Measurements from ENCODE around the gene ARMC6. TPM values are rescaled to one million over a fixed set of nuclear protein-coding genes. Genes with fewer than 3 reads are reported as not detected.
A peak's percentile ranks its signal among the peaks of the same experiment; 100 is the strongest.

ARMC6 gene
- total and polyA plus RNA-seq, 2 of the 13 experiments (the other 11 are each of a cell fraction or from before 2014, with no cell fraction given), result 16.2 to 36.8 TPM

- peaks cover 30 to 64% of the 10 kb centered on the region in 2 experiments for H3K36me3 ChIP-seq (replicated peaks in 1 of 2; ENCODE audit: control insufficient read depth in 1 of 2, insufficient read depth in 2 of 2, low read length in 2 of 2)
- ATAC-seq (peak; percentile 64), DNase-seq (ENCODE audit: low spot score) (no peak), FAIRE-seq (no peak)
- CTCF ChIA-PET (ENCODE audit: low intra/inter-chr PET ratio, low total read pairs), result no interaction called here
- no peak overlapping the region for H3K9ac ChIP-seq (ENCODE audit: insufficient read depth, low read depth, low read length)
- no peaks in the 10 kb centered on the region for H3K4me1 ChIP-seq (ENCODE audit: insufficient read depth, low read length)
- H3K27ac ChIP-seq (ENCODE audit: extremely low read length, insufficient read depth, low read length), result no peak overlapping the region
- no peaks in the 10 kb centered on the region for H4K20me1 ChIP-seq (ENCODE audit: insufficient read depth, low read length)
- 96% methylated on average over 7 of the region's 20 CpGs for WGBS (ENCODE audit: low lambda C conversion rate)
- POLR2A ChIA-PET, result interaction anchor here (0.7 kb wide), 2 partner anchors 8 to 12 kb away, joined by 3 read pairs; partner anchors contain the start of gene SLC25A42
- intact Hi-C loops (cut with micrococcal nuclease; ENCODE audit: unreplicated experiment) (loop anchor here (2.0 kb wide), 1 partner anchor 87 kb away; the partner anchor contains the start of gene TMEM161A), in situ Hi-C loops (cut with HindIII; ENCODE audit: extremely low pct_ligation_motif_present, low pct_unique_long_range_greater_than_20kb) (loop anchor here (5.0 kb wide), 1 partner anchor 86 kb away; the partner anchor contains the start of gene TMEM161A)
- no peaks in the 10 kb centered on the region for H3K79me2 ChIP-seq (ENCODE audit: insufficient read depth, low read length)
- H3K27me3 ChIP-seq (ENCODE audit: control insufficient read depth in 1 of 2, insufficient read depth in 2 of 2, low read length in 2 of 2), result no peaks in the 10 kb centered on the region
- H3K4me2 ChIP-seq (ENCODE audit: low read depth, low read length), result no peak overlapping the region
- H3K4me3 ChIP-seq (replicated peaks in 1 of 3; ENCODE audit: insufficient read depth in 1 of 3, low read depth in 2 of 3, low read length in 3 of 3), result no peak overlapping the region
- H2AFZ ChIP-seq (ENCODE audit: low read length), result no peak overlapping the region
- BruUV-seq (replicated peaks), result no TSS peak
- H3K9me3 ChIP-seq (ENCODE audit: low read length), result no peaks in the 10 kb centered on the region
- TF ChIP-seq GATAD2A (CRISPR knock-in tag; IDR thresholded peaks at IDR 0.05) (no peak), ZNF142 (CRISPR knock-in tag; IDR thresholded peaks at IDR 0.05) (no peak), ZBTB38 (CRISPR knock-in tag; IDR thresholded peaks at IDR 0.05) (peak; percentile 31; the same call in 1 of the 2 replicates), ZBTB34 (CRISPR knock-in tag; IDR thresholded peaks at IDR 0.05) (no peak), POLR2G (IDR thresholded peaks at IDR 0.05; ENCODE audit: low read depth, low read length) (no peak), MED1 (CRISPR knock-in tag; IDR thresholded peaks at IDR 0.05) (no peak), STAG1 (CRISPR knock-in tag; IDR thresholded peaks at IDR 0.05) (peak; percentile 23; the same call in 1 of the 2 replicates), CENPT (CRISPR knock-in tag; IDR thresholded peaks at IDR 0.05; ENCODE audit: low read depth) (no peak)
- TF ChIP-seq, protein P1, sequence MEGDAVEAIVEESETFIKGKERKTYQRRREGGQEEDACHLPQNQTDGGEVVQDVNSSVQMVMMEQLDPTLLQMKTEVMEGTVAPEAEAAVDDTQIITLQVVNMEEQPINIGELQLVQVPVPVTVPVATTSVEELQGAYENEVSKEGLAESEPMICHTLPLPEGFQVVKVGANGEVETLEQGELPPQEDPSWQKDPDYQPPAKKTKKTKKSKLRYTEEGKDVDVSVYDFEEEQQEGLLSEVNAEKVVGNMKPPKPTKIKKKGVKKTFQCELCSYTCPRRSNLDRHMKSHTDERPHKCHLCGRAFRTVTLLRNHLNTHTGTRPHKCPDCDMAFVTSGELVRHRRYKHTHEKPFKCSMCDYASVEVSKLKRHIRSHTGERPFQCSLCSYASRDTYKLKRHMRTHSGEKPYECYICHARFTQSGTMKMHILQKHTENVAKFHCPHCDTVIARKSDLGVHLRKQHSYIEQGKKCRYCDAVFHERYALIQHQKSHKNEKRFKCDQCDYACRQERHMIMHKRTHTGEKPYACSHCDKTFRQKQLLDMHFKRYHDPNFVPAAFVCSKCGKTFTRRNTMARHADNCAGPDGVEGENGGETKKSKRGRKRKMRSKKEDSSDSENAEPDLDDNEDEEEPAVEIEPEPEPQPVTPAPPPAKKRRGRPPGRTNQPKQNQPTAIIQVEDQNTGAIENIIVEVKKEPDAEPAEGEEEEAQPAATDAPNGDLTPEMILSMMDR (CRISPR knock-in tag; IDR thresholded peaks at IDR 0.05), result peak; percentile 18
- TF ChIP-seq, protein P2, sequence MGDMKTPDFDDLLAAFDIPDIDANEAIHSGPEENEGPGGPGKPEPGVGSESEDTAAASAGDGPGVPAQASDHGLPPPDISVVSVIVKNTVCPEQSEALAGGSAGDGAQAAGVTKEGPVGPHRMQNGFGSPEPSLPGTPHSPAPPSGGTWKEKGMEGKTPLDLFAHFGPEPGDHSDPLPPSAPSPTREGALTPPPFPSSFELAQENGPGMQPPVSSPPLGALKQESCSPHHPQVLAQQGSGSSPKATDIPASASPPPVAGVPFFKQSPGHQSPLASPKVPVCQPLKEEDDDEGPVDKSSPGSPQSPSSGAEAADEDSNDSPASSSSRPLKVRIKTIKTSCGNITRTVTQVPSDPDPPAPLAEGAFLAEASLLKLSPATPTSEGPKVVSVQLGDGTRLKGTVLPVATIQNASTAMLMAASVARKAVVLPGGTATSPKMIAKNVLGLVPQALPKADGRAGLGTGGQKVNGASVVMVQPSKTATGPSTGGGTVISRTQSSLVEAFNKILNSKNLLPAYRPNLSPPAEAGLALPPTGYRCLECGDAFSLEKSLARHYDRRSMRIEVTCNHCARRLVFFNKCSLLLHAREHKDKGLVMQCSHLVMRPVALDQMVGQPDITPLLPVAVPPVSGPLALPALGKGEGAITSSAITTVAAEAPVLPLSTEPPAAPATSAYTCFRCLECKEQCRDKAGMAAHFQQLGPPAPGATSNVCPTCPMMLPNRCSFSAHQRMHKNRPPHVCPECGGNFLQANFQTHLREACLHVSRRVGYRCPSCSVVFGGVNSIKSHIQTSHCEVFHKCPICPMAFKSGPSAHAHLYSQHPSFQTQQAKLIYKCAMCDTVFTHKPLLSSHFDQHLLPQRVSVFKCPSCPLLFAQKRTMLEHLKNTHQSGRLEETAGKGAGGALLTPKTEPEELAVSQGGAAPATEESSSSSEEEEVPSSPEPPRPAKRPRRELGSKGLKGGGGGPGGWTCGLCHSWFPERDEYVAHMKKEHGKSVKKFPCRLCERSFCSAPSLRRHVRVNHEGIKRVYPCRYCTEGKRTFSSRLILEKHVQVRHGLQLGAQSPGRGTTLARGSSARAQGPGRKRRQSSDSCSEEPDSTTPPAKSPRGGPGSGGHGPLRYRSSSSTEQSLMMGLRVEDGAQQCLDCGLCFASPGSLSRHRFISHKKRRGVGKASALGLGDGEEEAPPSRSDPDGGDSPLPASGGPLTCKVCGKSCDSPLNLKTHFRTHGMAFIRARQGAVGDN (CRISPR knock-in tag; IDR thresholded peaks at IDR 0.05), result peak; percentile 30; the same call in 1 of the 2 replicates
These were observed 18.2 kb downstream of the ARMC6 start for GRCh38 chr19:19051478-19052213.

All from HepG2 (cell line).